A549 (cell line): ENCODE data around the gene ARHGAP11A. TPM values are rescaled to one million over a fixed set of nuclear protein-coding genes. Genes with fewer than 3 reads are reported as not detected.

ENCODE experiments used
- ATAC-seq, 2 experiments: fragments of 200-7000 bp in 1 of 2; fragments of >200 bp in 1 of 2; cut with Nextera tagmentation in 1 of 2; cut with Tn5 transposase in 1 of 2; 3 replicates each; pipeline versions ENCODE4 v1.8.0 to v1.9.1; 2018 to 2020; ENCODE audit warnings: mild to moderate bottlenecking in 1 of 2, moderate library complexity in 1 of 2
- CTCF ChIA-PET: fragments of 300-600 bp; sonication (Branson Sonifier 250); formaldehyde crosslinking; extraction: SDS; loops from one replicate; lab custom pipeline; 2021; ENCODE audit warnings: antibody characterized with exemption, inconsistent platforms; lab: Yijun Ruan, JAX
- POLR2A ChIA-PET: fragments of 350-600 bp; formaldehyde crosslinking; extraction: SDS; loops from one replicate; lab custom pipeline; 2021; ENCODE audit warnings: antibody characterized with exemption, inconsistent platforms; lab: Yijun Ruan, JAX
- DNase-seq, 2 experiments: peaks; one replicate each; pipeline versions ENCODE4 v3.0.0 to v3.0.0-alpha.2; 2011 to 2016; ENCODE audit warnings: low read depth in 1 of 2, low spot score in 1 of 2
- FAIRE-seq: peaks from 2 replicates; lab custom pipeline; 2011; peaks lifted over from hg19 to GRCh38; lab: Jason Lieb, UNC
- H3K27ac ChIP-seq, 2 experiments: fragments of >200 bp; sonication (Bioruptor Twin); formaldehyde crosslinking; 3 replicates each; pipeline ENCODE4 v1.5.1; 2016 to 2017
- H3K4me1 ChIP-seq: fragments of >200 bp; sonication (Bioruptor Twin); formaldehyde crosslinking; 3 replicates; pipeline ENCODE4 v1.6.1; 2016
- H3K4me2 ChIP-seq: fragments of >200 bp; sonication (Bioruptor Twin); formaldehyde crosslinking; 3 replicates; pipeline ENCODE4 v1.6.1; 2016
- H3K4me3 ChIP-seq: fragments of >200 bp; sonication (Bioruptor Twin); formaldehyde crosslinking; 3 replicates; pipeline ENCODE4 v1.5.1; 2016
- H3K9me3 ChIP-seq: fragments of >200 bp; sonication (Bioruptor Twin); formaldehyde crosslinking; 3 replicates; pipeline ENCODE4 v1.6.1; 2016
- ATOH8 ChIP-seq: fragments of 250-450 bp; sonication (Bioruptor Pico); IDR thresholded peaks from 2 replicates; pipeline ENCODE4 v1.5.0; 2020; ENCODE audit warnings: low read depth, mild to moderate bottlenecking, moderate library complexity
- CTCF ChIP-seq: fragments of >200 bp; sonication (Bioruptor Twin); formaldehyde crosslinking; IDR thresholded peaks from 3 replicates; pipeline ENCODE4 v1.5.1; 2016
- E2F6 ChIP-seq: IDR thresholded peaks from 2 replicates; pipeline ENCODE4 v1.6.1; 2012; ENCODE audit warnings: low read depth, borderline replicate concordance
- EHMT2 ChIP-seq: fragments of 200-600 bp; sonication (generic); IDR thresholded peaks from 2 replicates; pipeline ENCODE4 v1.6.1; 2016; ENCODE audit warnings: antibody characterized with exemption, low read depth, mild to moderate bottlenecking, moderate library complexity
- ESRRA ChIP-seq: fragments of 150-350 bp; IDR thresholded peaks from 2 replicates; pipeline ENCODE4 v1.6.1; 2014; ENCODE audit warnings: mild to moderate bottlenecking, low read length, borderline replicate concordance
- FOSB ChIP-seq: fragments of 250-450 bp; sonication (Bioruptor Pico); IDR thresholded peaks from 2 replicates; pipeline ENCODE4 v1.5.0; 2020; ENCODE audit warnings: mild to moderate bottlenecking, moderate library complexity
- HMGXB4 ChIP-seq: fragments of 250-450 bp; sonication (Bioruptor Pico); IDR thresholded peaks from 2 replicates; pipeline ENCODE4 v1.5.0; 2021; ENCODE audit warnings: mild to moderate bottlenecking, moderate library complexity, borderline replicate concordance
- HOXA7 ChIP-seq: fragments of 250-450 bp; sonication (Bioruptor Pico); IDR thresholded peaks from 2 replicates; pipeline ENCODE4 v1.5.0; 2020; ENCODE audit warnings: mild to moderate bottlenecking, moderate library complexity
- HOXB13 ChIP-seq: fragments of 250-450 bp; sonication (Bioruptor Pico); IDR thresholded peaks from 2 replicates; pipeline ENCODE4 v1.5.0; 2020; ENCODE audit warnings: low read depth, mild to moderate bottlenecking, moderate library complexity
- HOXB5 ChIP-seq: fragments of 250-450 bp; sonication (Bioruptor Pico); IDR thresholded peaks from 2 replicates; pipeline ENCODE4 v1.5.0; 2020; ENCODE audit warnings: mild to moderate bottlenecking, moderate library complexity
- JUN ChIP-seq, 2 experiments: fragments of >200 bp; sonication (Bioruptor Twin); formaldehyde crosslinking; IDR thresholded peaks; 2 replicates in 1 of 2; 3 replicates in 1 of 2; pipeline ENCODE4 v1.6.1; 2016 to 2017
- JUNB ChIP-seq: fragments of >200 bp; sonication (Bioruptor Twin); formaldehyde crosslinking; IDR thresholded peaks from 2 replicates; pipeline ENCODE4 v1.6.1; 2016
- MAFK ChIP-seq: fragments of 450-650 bp; IDR thresholded peaks from 2 replicates; pipeline ENCODE4 v1.6.1; 2014; ENCODE audit not compliant: partially characterized antibody
- MAX ChIP-seq: IDR thresholded peaks from 2 replicates; pipeline ENCODE4 v1.6.1; 2012
- MAZ ChIP-seq: fragments of 150-350 bp; IDR thresholded peaks from 2 replicates; pipeline ENCODE4 v1.6.1; 2014; ENCODE audit warnings: antibody characterized with exemption, low read depth, low read length, borderline replicate concordance
- MYC ChIP-seq: IDR thresholded peaks from 2 replicates; pipeline ENCODE4 v1.6.1; 2012; ENCODE audit warnings: mild to moderate bottlenecking, inconsistent platforms, low read length, improper control_type of control experiment, borderline replicate concordance
- NFE2L2 ChIP-seq: fragments of 150-350 bp; conservative IDR thresholded peaks from 2 replicates; pipeline ENCODE4 v1.6.1; 2014; ENCODE audit warnings: low read length
- PBX3 ChIP-seq: IDR thresholded peaks from 2 replicates; pipeline ENCODE4 v1.6.1; 2012
- PHF8 ChIP-seq: fragments of 200-600 bp; sonication (generic); IDR thresholded peaks from 2 replicates; pipeline ENCODE4 v1.6.1; 2016; ENCODE audit warnings: low read depth, mild to moderate bottlenecking, antibody characterized with exemption, moderate library complexity, borderline replicate concordance
- POLR2AphosphoS2 ChIP-seq: conservative IDR thresholded peaks from 2 replicates; pipeline ENCODE4 v1.6.1; 2012; ENCODE audit warnings: low read length, improper control_type of control experiment, inconsistent platforms
- RCOR1 ChIP-seq: fragments of 150-350 bp; IDR thresholded peaks from 2 replicates; pipeline ENCODE4 v1.6.1; 2014; ENCODE audit warnings: antibody characterized with exemption, low read length, low read depth
- REST ChIP-seq: fragments of 200-600 bp; sonication (generic); IDR thresholded peaks from 2 replicates; pipeline ENCODE4 v1.6.1; 2016; ENCODE audit warnings: antibody characterized with exemption, mild to moderate bottlenecking, moderate library complexity
- SMC3 ChIP-seq: fragments of >200 bp; sonication (Bioruptor Twin); formaldehyde crosslinking; IDR thresholded peaks from 3 replicates; pipeline ENCODE4 v1.6.1; 2018; ENCODE audit warnings: inconsistent platforms
- TP53 ChIP-seq: fragments of 250-450 bp; sonication (Bioruptor Pico); IDR thresholded peaks from 2 replicates; pipeline ENCODE4 v1.5.0; 2021; ENCODE audit warnings: mild to moderate bottlenecking, moderate library complexity
- ZC3H11A ChIP-seq: fragments of 450-650 bp; IDR thresholded peaks from 2 replicates; pipeline ENCODE4 v1.6.1; 2014; ENCODE audit warnings: antibody characterized with exemption, mild to moderate bottlenecking
- ZFP36 ChIP-seq: fragments of 450-650 bp; IDR thresholded peaks from 2 replicates; pipeline ENCODE4 v1.6.1; 2014; ENCODE audit warnings: borderline replicate concordance; ENCODE audit not compliant: partially characterized antibody
- ZNF302 ChIP-seq: fragments of 250-450 bp; sonication (Bioruptor Pico); IDR thresholded peaks from 2 replicates; pipeline ENCODE4 v1.9.0; 2021; ENCODE audit warnings: inconsistent platforms, mild to moderate bottlenecking, moderate library complexity
- ZSCAN20 ChIP-seq: fragments of 250-450 bp; sonication (Bioruptor Pico); IDR thresholded peaks from 2 replicates; pipeline ENCODE4 v1.8.0; 2022; ENCODE audit warnings: mild to moderate bottlenecking, moderate library complexity
- WGBS: methylation state at CpG from one replicate; pipeline ENCODE4 v1.1.6; 2017; ENCODE audit errors: missing lambda C conversion rate; 5-methylcytosine and 5-hydroxymethylcytosine counted together
- polyA plus RNA-seq, 4 experiments: library from polyadenylated mRNA; depleted of rRNA in 3 of 4; stranded (reverse); fragments of >200 nt; fragmentation: RNase III in 1 of 4; extraction: RNeasy Plus Mini Kit Qiagen cat#74134 plus additional on column Dnase treatment in 1 of 4; gene quantifications; 2 replicates in 3 of 4; 3 replicates in 1 of 4; pipeline ENCODE4 v1.2.3, GENCODE V29; 2011 to 2017

ARHGAP11A gene
- polyA plus RNA-seq, 2 of the 4 experiments (the other 2 are of a cell fraction) = 39.3 to 121 TPM

GRCh38 chr15:32685576-32685975 lies 70.3 kb downstream of the ARHGAP11A start:
- 31% methylated on average over 1 of the region's 1 CpG for WGBS
- ATAC-seq = no peak; a peak in 1 of 6 replicates
- peak in 1 of 2 experiments; percentile 40 for DNase-seq
- ChIA-PET CTCF (interaction anchor here (1.5 to 5.4 kb wide), 3 partner anchors 22 to 307 kb away, joined by 3 to 29 read pairs (median 8); no protein-coding TSS in a partner anchor), POLR2A (no interaction called here)
- Histone ChIP-seq H3K4me3 (no peak overlapping the region), H3K9me3 (0 out of 3 replicates have a peak, but pooled peaks cover 6% of the 10 kb centered on the region), H3K4me2 (no peak overlapping the region), H3K27ac (peak overlapping the region; percentile 13 to 22; a peak in 3 of 6 replicates), H3K4me1 (peaks cover 53% of the 10 kb centered on the region)
- FAIRE-seq = peak; percentile 91
- no peak for TF ChIP-seq JUN (IDR thresholded peaks at IDR 0.05)
- TF ChIP-seq EHMT2 = no peak
- TF ChIP-seq HOXB13 = no peak
- TF ChIP-seq JUNB = no peak
- TF ChIP-seq MAZ = no peak
- TF ChIP-seq ESRRA = no peak
- TF ChIP-seq HOXA7 (CRISPR knock-in tag) = no peak
- TF ChIP-seq HMGXB4 = no peak
- TF ChIP-seq REST = no peak
- no peak for TF ChIP-seq E2F6

- FAIRE-seq = peak; percentile 95
- 8% methylated on average over 5 of the region's 5 CpGs for WGBS
- Histone ChIP-seq H3K4me3 (no peak overlapping the region), H3K4me1 (peaks cover 45% of the 10 kb centered on the region), H3K27ac (peak overlapping the region; percentile 69 to 74), H3K9me3 (0 out of 3 replicates have a peak, but pooled peaks cover 6% of the 10 kb centered on the region), H3K4me2 (peak overlapping the region; percentile 60)
- peak in 1 of 2 experiments; percentile 75 for DNase-seq
- peak; percentile 48 to 75 for ATAC-seq
- ChIA-PET CTCF (interaction anchor here (0.5 to 5.4 kb wide), 8 partner anchors 12 to 268 kb away, joined by 3 to 29 read pairs (median 6); no protein-coding TSS in a partner anchor), POLR2A (interaction anchor here (1.0 to 1.1 kb wide), 3 partner anchors 137 to 326 kb away, joined by 3 to 4 read pairs (median 3); no protein-coding TSS in a partner anchor)
- TF ChIP-seq ZC3H11A (no peak), ZFP36 (no peak), MYC (no peak), SMC3 (0 out of 3 replicates have a peak, but pooled peaks have one; percentile 4), CTCF (no peak), ZSCAN20 (CRISPR knock-in tag) (no peak), HOXB13 (no peak), ZNF302 (CRISPR knock-in tag) (no peak), ATOH8 (CRISPR knock-in tag) (no peak), FOSB (no peak), HOXB5 (CRISPR knock-in tag) (no peak), RCOR1 (no peak), PHF8 (no peak), PBX3 (no peak), POLR2AphosphoS2 (no peak), TP53 (no peak), NFE2L2 (no peak), MAFK (peak; percentile 15), MAX (no peak)
These were observed 72.3 kb downstream of the ARHGAP11A start for GRCh38 chr15:32687556-32687955.
